HCT116 (cell line): ENCODE measurements around the gene NBAS.

Experiments
- EGR1 ChIP-seq: IDR thresholded peaks from 2 replicates; pipeline ENCODE4 v1.6.1; 2012; ENCODE audit warnings: low read depth
- EZH2 ChIP-seq: fragments of 200-600 bp; sonication (generic); IDR thresholded peaks from 2 replicates; pipeline ENCODE4 v1.6.1; 2017; ENCODE audit warnings: antibody characterized with exemption, mixed run types
- EZH2phosphoT487 ChIP-seq: fragments of 200-600 bp; IDR thresholded peaks from 2 replicates; pipeline ENCODE4 v1.6.1; 2018; ENCODE audit warnings: antibody characterized with exemption, borderline replicate concordance
- FOSL1 ChIP-seq: IDR thresholded peaks from 2 replicates; pipeline ENCODE4 v1.6.1; 2012; ENCODE audit warnings: low read depth
- POLR2A ChIP-seq: IDR thresholded peaks from 2 replicates; pipeline ENCODE4 v1.7.0; 2011; ENCODE audit warnings: borderline replicate concordance; ENCODE audit not compliant: insufficient read depth, insufficient read length; ENCODE audit errors: extremely low read depth
- POLR2AphosphoS5 ChIP-seq: IDR thresholded peaks from 2 replicates; pipeline ENCODE4 v1.6.1; 2011; ENCODE audit warnings: mild to moderate bottlenecking, low read depth, low read length, moderate library complexity
- RAD21 ChIP-seq: IDR thresholded peaks from 2 replicates; pipeline ENCODE4 v1.6.1; 2012; ENCODE audit warnings: low read depth, mild to moderate bottlenecking
- ZNF274 ChIP-seq: fragments of 200-500 bp; sonication (Bioruptor generic); IDR thresholded peaks from 2 replicates; pipeline ENCODE4 v1.6.1; 2014; ENCODE audit warnings: mild to moderate bottlenecking, low read depth, low read length, inconsistent platforms
- TF ChIP-seq, protein P1 (sequence below), 3 experiments: fragments of 200-600 bp in 1 of 3; sonication (generic) in 1 of 3; IDR thresholded peaks in 2 of 3; conservative IDR thresholded peaks in 1 of 3; 2 replicates each; pipeline ENCODE4 v1.5.1; 2012 to 2017; ENCODE audit warnings: low read depth in 2 of 3, low read length in 2 of 3, antibody characterized with exemption in 1 of 3, borderline replicate concordance in 1 of 3, control low read depth in 1 of 3, mild to moderate bottlenecking in 1 of 3, mixed read lengths in 1 of 3, mixed run types in 1 of 3, moderate library complexity in 1 of 3; ENCODE audit not compliant: insufficient read depth in 1 of 3
- TF ChIP-seq, protein P2 (sequence below): IDR thresholded peaks from 2 replicates; pipeline ENCODE4 v1.6.1; 2012
- TF ChIP-seq, protein P3 (sequence below): IDR thresholded peaks from 2 replicates; pipeline ENCODE4 v1.6.1; 2012; ENCODE audit warnings: low read depth

DNA sequence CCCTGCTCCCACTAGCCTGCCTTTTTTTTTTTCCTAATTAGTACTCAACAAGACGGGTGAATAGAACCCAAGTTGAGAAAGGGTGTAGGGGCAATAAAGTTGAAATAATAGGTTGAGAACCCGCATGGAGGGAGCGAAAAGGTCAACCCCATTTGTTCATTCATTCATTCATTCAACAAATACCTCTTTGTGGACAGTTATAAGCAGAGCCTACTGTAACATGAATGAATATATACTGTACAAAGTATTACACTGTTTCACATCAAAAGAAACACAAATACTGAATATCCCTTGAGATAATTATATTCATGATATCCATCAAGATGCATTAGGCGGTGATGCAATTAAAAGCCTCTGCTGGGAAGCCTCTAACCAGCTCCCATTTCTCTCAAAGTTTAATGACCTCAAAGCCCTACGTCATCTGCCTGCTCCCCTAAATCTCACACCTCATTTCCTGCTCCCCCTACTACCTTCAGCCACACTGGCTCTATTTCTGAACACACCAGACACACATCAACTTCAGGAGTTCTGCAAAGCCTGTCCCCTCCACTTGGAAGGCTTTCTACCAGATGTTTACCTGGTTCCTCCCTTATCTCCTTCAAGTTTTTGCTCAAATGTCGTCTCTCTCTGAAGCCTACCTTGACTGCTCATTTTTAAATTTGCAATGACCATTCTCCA is 1.4 kb upstream of the NBAS start:
- TF ChIP-seq, protein P1, sequence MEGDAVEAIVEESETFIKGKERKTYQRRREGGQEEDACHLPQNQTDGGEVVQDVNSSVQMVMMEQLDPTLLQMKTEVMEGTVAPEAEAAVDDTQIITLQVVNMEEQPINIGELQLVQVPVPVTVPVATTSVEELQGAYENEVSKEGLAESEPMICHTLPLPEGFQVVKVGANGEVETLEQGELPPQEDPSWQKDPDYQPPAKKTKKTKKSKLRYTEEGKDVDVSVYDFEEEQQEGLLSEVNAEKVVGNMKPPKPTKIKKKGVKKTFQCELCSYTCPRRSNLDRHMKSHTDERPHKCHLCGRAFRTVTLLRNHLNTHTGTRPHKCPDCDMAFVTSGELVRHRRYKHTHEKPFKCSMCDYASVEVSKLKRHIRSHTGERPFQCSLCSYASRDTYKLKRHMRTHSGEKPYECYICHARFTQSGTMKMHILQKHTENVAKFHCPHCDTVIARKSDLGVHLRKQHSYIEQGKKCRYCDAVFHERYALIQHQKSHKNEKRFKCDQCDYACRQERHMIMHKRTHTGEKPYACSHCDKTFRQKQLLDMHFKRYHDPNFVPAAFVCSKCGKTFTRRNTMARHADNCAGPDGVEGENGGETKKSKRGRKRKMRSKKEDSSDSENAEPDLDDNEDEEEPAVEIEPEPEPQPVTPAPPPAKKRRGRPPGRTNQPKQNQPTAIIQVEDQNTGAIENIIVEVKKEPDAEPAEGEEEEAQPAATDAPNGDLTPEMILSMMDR (IDR thresholded peaks at IDR 0.05 in 2 of 3, conservative IDR thresholded peaks at IDR 0.05 in 1 of 3; ENCODE audit: borderline replicate concordance in 1 of 3, insufficient read depth in 1 of 3, low read depth in 2 of 3, low read length in 2 of 3): no peak
- TF ChIP-seq, protein P2, sequence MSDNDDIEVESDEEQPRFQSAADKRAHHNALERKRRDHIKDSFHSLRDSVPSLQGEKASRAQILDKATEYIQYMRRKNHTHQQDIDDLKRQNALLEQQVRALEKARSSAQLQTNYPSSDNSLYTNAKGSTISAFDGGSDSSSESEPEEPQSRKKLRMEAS: no peak
- TF ChIP-seq, protein P3, sequence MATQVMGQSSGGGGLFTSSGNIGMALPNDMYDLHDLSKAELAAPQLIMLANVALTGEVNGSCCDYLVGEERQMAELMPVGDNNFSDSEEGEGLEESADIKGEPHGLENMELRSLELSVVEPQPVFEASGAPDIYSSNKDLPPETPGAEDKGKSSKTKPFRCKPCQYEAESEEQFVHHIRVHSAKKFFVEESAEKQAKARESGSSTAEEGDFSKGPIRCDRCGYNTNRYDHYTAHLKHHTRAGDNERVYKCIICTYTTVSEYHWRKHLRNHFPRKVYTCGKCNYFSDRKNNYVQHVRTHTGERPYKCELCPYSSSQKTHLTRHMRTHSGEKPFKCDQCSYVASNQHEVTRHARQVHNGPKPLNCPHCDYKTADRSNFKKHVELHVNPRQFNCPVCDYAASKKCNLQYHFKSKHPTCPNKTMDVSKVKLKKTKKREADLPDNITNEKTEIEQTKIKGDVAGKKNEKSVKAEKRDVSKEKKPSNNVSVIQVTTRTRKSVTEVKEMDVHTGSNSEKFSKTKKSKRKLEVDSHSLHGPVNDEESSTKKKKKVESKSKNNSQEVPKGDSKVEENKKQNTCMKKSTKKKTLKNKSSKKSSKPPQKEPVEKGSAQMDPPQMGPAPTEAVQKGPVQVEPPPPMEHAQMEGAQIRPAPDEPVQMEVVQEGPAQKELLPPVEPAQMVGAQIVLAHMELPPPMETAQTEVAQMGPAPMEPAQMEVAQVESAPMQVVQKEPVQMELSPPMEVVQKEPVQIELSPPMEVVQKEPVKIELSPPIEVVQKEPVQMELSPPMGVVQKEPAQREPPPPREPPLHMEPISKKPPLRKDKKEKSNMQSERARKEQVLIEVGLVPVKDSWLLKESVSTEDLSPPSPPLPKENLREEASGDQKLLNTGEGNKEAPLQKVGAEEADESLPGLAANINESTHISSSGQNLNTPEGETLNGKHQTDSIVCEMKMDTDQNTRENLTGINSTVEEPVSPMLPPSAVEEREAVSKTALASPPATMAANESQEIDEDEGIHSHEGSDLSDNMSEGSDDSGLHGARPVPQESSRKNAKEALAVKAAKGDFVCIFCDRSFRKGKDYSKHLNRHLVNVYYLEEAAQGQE: no peak
- TF ChIP-seq EZH2 (no peak), EZH2phosphoT487 (no peak), EGR1 (no peak), ZNF274 (no peak), FOSL1 (no peak), POLR2A (no peak), POLR2AphosphoS5 (no peak), RAD21 (no peak)
